ENCODE results near the gene ASB13.

The ASB13 gene

DNA sequence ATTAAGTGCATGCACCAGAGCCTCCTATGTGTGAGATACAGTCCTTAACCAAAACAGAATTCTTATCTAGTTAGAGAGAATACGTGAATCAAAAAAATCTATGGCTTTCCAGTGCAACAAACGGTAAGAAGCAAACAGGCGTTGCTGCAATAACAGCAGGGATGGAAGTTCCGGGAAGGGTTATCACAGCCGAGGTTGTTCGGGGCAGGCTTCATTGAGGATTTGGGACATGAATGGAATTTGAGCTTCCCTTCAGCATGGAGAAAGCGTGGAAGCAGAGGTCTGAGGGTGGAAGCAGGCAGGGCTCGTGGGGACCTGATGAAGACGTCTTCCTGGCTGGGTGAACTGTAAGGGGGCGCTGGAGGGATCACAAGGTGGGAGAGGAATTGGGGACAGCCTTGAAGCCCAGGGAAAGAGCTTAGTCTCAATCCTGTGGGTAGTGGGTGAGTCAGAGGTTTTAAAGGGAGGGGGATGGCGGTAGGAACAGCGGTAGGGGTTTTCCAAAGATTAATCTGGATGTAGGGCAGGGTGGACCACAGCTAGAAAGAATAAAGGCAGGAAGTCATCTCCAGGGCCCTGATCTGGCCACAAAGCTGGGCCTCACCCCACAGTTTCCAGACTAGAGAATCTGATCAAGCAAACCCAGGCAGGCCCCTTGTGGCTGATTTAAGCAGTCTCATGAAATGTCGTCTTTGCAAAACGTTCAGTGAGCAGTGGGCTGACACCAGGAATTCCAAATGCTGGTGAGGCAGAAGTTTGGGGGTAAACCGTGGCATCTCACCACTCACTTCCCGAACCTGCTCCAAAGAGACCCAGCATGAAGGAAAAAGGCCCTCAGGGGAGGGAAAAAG lies 76.5 kb downstream of the ASB13 start:
- no peak for DNase-seq (ENCODE audit: low read depth in 2 of 2)

DNA sequence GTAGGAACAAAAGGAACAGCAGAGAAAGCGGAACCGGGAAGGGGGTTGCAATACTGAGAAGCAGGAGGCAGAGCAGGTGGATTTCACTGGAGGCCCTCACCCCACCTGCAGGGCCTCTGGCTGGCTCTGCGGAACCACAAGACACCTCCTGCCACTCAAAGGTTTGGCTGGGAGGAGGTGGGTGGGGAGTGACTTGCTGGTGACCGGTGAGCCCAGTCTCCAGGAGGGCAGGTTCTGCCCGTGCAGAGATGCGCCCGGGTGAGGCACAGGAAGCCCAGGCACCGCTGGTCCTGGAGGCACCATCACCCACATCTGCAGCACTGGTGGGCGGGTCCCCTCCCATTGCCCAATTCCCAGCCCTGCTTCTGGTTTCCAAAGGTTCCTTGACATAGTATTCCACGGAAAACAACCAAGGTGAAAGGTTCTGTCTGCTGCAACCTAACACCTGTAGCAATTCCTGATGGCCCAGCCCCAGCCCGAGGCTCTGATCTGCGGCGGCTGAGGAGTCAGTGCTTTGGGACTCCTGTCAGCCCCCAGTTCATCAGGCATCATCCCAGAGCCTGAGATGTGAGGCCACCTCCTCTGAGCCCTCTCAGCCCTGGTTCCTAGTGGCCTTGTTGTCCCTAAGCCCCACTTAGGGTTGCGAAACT lies 77.3 kb downstream of the ASB13 start:
- DNase-seq (ENCODE audit: low read depth in 2 of 2): no peak

Measured in stimulated activated CD8-positive, alpha-beta memory T cell treated with anti-CD3 and anti-CD28 coated beads, Interleukin-2, amount 100 ng/mL, for 1 hour (primary cell).